ENCODE measurements around the gene TSPAN4. TPM values are rescaled to one million over a fixed set of nuclear protein-coding genes. Genes with fewer than 3 reads are reported as not detected.

The TSPAN4 gene
- total and polyA plus RNA-seq, 12 donors, result 22.2 to 66.5 (median 29.5) TPM

GRCh38 chr11:833114-833791 is 9.4 kb upstream of the TSPAN4 start:
- peaks cover 31 to 93% (median 81%) of the 10 kb centered on the region in 9 donors for H3K4me1 ChIP-seq
- intact Hi-C loops (cut with DNase I), result no loop called here
- TF ChIP-seq CTCF (IDR thresholded peaks at IDR 0.05), result no peak

GRCh38 chr11:833849-834311 is 8.8 kb upstream of the TSPAN4 start:
- intact Hi-C loops (cut with DNase I), result loop anchor here in 1 of 10 donors (1.0 kb wide), 1 partner anchor 33 kb away; no protein-coding TSS in a partner anchor

More at GRCh38 chr11:833114-833791, 9.4 kb upstream of the TSPAN4 start:
- H3K9me3 ChIP-seq, result no peaks in the 10 kb centered on the region
- WGBS, 2 donors, result 0 to 1% methylated on average over 49 to 53 of the region's 55 CpGs
- H3K36me3 ChIP-seq, result peaks cover 0 to 26% (median 21%) of the 10 kb centered on the region in 9 donors
- peak; percentile 7 to 38 (median 22) for ATAC-seq
- peak overlapping the region; percentile 73 to 99 (median 96) for H3K27ac ChIP-seq
- peak overlapping the region; percentile 36 to 91 (median 79) for H3K4me3 ChIP-seq
- peak in 1 of 2 donors; percentile 72 for DNase-seq
- H3K27me3 ChIP-seq, result peaks cover 0 to 42% (median 0%) of the 10 kb centered on the region in 7 donors

GRCh38 chr11:834371-835316 is 8.0 kb upstream of the TSPAN4 start:
- Histone ChIP-seq H3K36me3 (peaks cover 0 to 40% (median 33%) of the 10 kb centered on the region in 9 donors), H3K4me3 (peak overlapping the region; percentile 4 to 91 (median 79)), H3K27me3 (peaks cover 0 to 29% (median 0%) of the 10 kb centered on the region in 7 donors), H3K4me1 (peaks cover 22 to 93% (median 78%) of the 10 kb centered on the region in 9 donors), H3K27ac (peak overlapping the region; percentile 73 to 99 (median 96)), H3K9me3 (no peaks in the 10 kb centered on the region)
- TF ChIP-seq CTCF (IDR thresholded peaks at IDR 0.05), result no peak
- WGBS, 2 donors, result 27 to 31% methylated on average over 31 of the region's 31 CpGs
- intact Hi-C loops (cut with DNase I), result loop anchor here in 1 of 10 donors (1.0 kb wide), 1 partner anchor 33 kb away; no protein-coding TSS in a partner anchor
- ATAC-seq, result peak; percentile 17 to 73 (median 64)
- peak; percentile 82 to 84 for DNase-seq

More at GRCh38 chr11:833849-834311, 8.8 kb upstream of the TSPAN4 start:
- H3K36me3 ChIP-seq, result peaks cover 0 to 32% (median 27%) of the 10 kb centered on the region in 9 donors
- H3K4me1 ChIP-seq, result peaks cover 24 to 93% (median 81%) of the 10 kb centered on the region in 9 donors
- ATAC-seq (no peak), DNase-seq (no peak)
- H3K9me3 ChIP-seq, result no peaks in the 10 kb centered on the region
- peak overlapping the region; percentile 36 to 91 (median 79) for H3K4me3 ChIP-seq
- peak overlapping the region; percentile 73 to 99 (median 96) for H3K27ac ChIP-seq
- WGBS, 2 donors, result 39 to 50% methylated on average over 9 of the region's 9 CpGs
- TF ChIP-seq CTCF (IDR thresholded peaks at IDR 0.05), result no peak
- peaks cover 0 to 36% (median 0%) of the 10 kb centered on the region in 7 donors for H3K27me3 ChIP-seq

GRCh38 chr11:836274-836673 is 6.4 kb upstream of the TSPAN4 start:
- peaks cover 0 to 13% (median 0%) of the 10 kb centered on the region in 7 donors for H3K27me3 ChIP-seq
- 94 to 97% methylated on average over 14 of the region's 14 CpGs for WGBS, 2 donors
- H3K9me3 ChIP-seq, result no peaks in the 10 kb centered on the region
- H3K4me1 ChIP-seq, result peaks cover 24 to 93% (median 75%) of the 10 kb centered on the region in 9 donors
- TF ChIP-seq CTCF (IDR thresholded peaks at IDR 0.05), result no peak
- H3K36me3 ChIP-seq, result peaks cover 0 to 56% (median 44%) of the 10 kb centered on the region in 9 donors
- ATAC-seq, result no peak
- H3K27ac ChIP-seq, result peak overlapping the region in 6 of 10 donors; percentile 32 to 99 (median 70)
- DNase-seq, result no peak
- intact Hi-C loops (cut with DNase I), result no loop called here
- H3K4me3 ChIP-seq, result no peak overlapping the region

All from heart right ventricle (tissue), 16 donors.